Left ventricle myocardium inferior (tissue), 1 donor: ENCODE results near the gene NPAS2. TPM values are rescaled to one million over a fixed set of nuclear protein-coding genes. Genes with fewer than 3 reads are reported as not detected.

Experiments
- DNase-seq: peaks from one replicate; pipeline ENCODE4 v3.0.0-alpha.2; 2020
- H3K27ac ChIP-seq: fragments of 200-600 bp; replicated peaks from 2 replicates; pipeline ENCODE4 v1.8.0; 2021
- H3K27me3 ChIP-seq: fragments of 200-600 bp; 2 replicates; pipeline ENCODE4 v1.8.0; 2021; ENCODE audit warnings: low read depth
- H3K36me3 ChIP-seq: fragments of 200-600 bp; 2 replicates; pipeline ENCODE4 v1.8.0; 2021
- H3K4me1 ChIP-seq: fragments of 200-600 bp; 2 replicates; pipeline ENCODE4 v1.8.0; 2021
- H3K4me3 ChIP-seq: fragments of 200-600 bp; 2 replicates; pipeline ENCODE4 v1.8.0; 2021; ENCODE audit warnings: mild to moderate bottlenecking, moderate library complexity
- H3K9me3 ChIP-seq: fragments of 200-600 bp; replicated peaks from 2 replicates; pipeline ENCODE4 v1.8.0; 2021
- CTCF ChIP-seq: fragments of 200-600 bp; IDR thresholded peaks from 2 replicates; pipeline ENCODE4 v1.8.0; 2021; ENCODE audit warnings: antibody characterized with exemption, mild to moderate bottlenecking, borderline replicate concordance
- intact Hi-C: fragments of 100-400 bp; cut with micrococcal nuclease; formaldehyde crosslinking; loops from one replicate; pipeline ENCODE4 v1.11.0; 2022
- total RNA-seq: library from RNA; stranded (reverse); fragmentation: NEBNext Ultra II Directional; extraction: Animal tissue kit (Norgen Biotek cat#: 25700); gene quantifications from one replicate; pipeline ENCODE4 v1.2.1, GENCODE V29; 2021
- donor health status: DM: no; HTN: yes; CAD: no; lungs with severe emphysema.

Gene NPAS2
- total RNA-seq, 1 donor from 2014 or later = 51.0 TPM

GRCh38 chr2:101006065-101006715 lies 186.3 kb downstream of the NPAS2 start:
- Histone ChIP-seq H3K9me3 (no peaks in the 10 kb centered on the region), H3K27me3 (no peaks in the 10 kb centered on the region), H3K36me3 (peaks cover 75% of the 10 kb centered on the region), H3K4me3 (no peak overlapping the region), H3K27ac (no peak overlapping the region), H3K4me1 (peaks cover 46% of the 10 kb centered on the region)
- no peak for DNase-seq
- no peak for TF ChIP-seq CTCF
- intact Hi-C loops = no loop called here

- Histone ChIP-seq H3K27ac (no peak overlapping the region), H3K9me3 (no peaks in the 10 kb centered on the region), H3K4me1 (peaks cover 34% of the 10 kb centered on the region), H3K27me3 (no peaks in the 10 kb centered on the region), H3K4me3 (no peak overlapping the region), H3K36me3 (peaks cover 82% of the 10 kb centered on the region)
- intact Hi-C loops = no loop called here
- DNase-seq = no peak
- no peak for TF ChIP-seq CTCF
These were observed 187.7 kb downstream of the NPAS2 start for GRCh38 chr2:101007415-101008345.

GRCh38 chr2:101011152-101011551 lies 191.2 kb downstream of the NPAS2 start:
- intact Hi-C loops = loop anchor here (5.0 kb wide), 1 partner anchor 141 kb away; the partner anchor contains the start of gene TBC1D8
- H3K36me3 ChIP-seq = peaks cover 70% of the 10 kb centered on the region

GRCh38 chr2:101012054-101012705 lies 192.2 kb downstream of the NPAS2 start:
- Histone ChIP-seq H3K4me3 (no peak overlapping the region), H3K9me3 (no peaks in the 10 kb centered on the region), H3K27me3 (no peaks in the 10 kb centered on the region), H3K36me3 (peaks cover 64% of the 10 kb centered on the region), H3K27ac (no peak overlapping the region), H3K4me1 (no peaks in the 10 kb centered on the region)
- no peak for TF ChIP-seq CTCF
- intact Hi-C loops = loop anchor here (5.0 kb wide), 1 partner anchor 140 kb away; the partner anchor contains the start of gene TBC1D8
- DNase-seq = no peak

More at GRCh38 chr2:101011152-101011551, 191.2 kb downstream of the NPAS2 start:
- Histone ChIP-seq H3K27ac (no peak overlapping the region), H3K4me3 (no peak overlapping the region), H3K27me3 (no peaks in the 10 kb centered on the region), H3K9me3 (no peaks in the 10 kb centered on the region), H3K4me1 (peaks cover 2% of the 10 kb centered on the region)
- no peak for TF ChIP-seq CTCF
- DNase-seq = no peak

- intact Hi-C loops = loop anchor here (5.0 kb wide), 1 partner anchor 140 kb away; the partner anchor contains the start of gene TBC1D8
- peaks cover 64% of the 10 kb centered on the region for H3K36me3 ChIP-seq
- DNase-seq = no peak
These were observed 192.8 kb downstream of the NPAS2 start for GRCh38 chr2:101012706-101013181.

More at GRCh38 chr2:101012706-101013181, 192.8 kb downstream of the NPAS2 start:
- no peaks in the 10 kb centered on the region for H3K4me1 ChIP-seq
- no peaks in the 10 kb centered on the region for H3K27me3 ChIP-seq
- peak; percentile 89 for TF ChIP-seq CTCF
- H3K4me3 ChIP-seq = no peak overlapping the region
- no peak overlapping the region for H3K27ac ChIP-seq
- H3K9me3 ChIP-seq = no peaks in the 10 kb centered on the region
